Calu3 (cell line): ENCODE data around the gene DLGAP1. TPM values are rescaled to one million over a fixed set of nuclear protein-coding genes. Genes with fewer than 3 reads are reported as not detected.

Source experiments
- BruUV-seq: library from RNA; stranded (reverse); fragments of 400-500 nt; replicated peaks from 2 replicates; lab custom pipeline; 2021; lab: Mats Ljungman, UMichigan
- CTCF ChIA-PET: fragments of 300-600 bp; sonication (Branson Sonifier 250); formaldehyde crosslinking; loops from one replicate; lab custom pipeline; 2022; ENCODE audit warnings: antibody characterized with exemption; lab: Charles Lee
- DNase-seq: peaks from one replicate; pipeline ENCODE4 v3.0.0; 2022
- H3K27ac Mint-ChIP-seq: one replicate; pipeline ENCODE4 v1.8.0; 2022; ENCODE audit warnings: mixed read lengths; ENCODE audit not compliant: unreplicated experiment
- H3K27me3 Mint-ChIP-seq: one replicate; pipeline ENCODE4 v1.8.0; 2022; ENCODE audit warnings: mixed read lengths; ENCODE audit not compliant: unreplicated experiment
- H3K36me3 Mint-ChIP-seq: one replicate; pipeline ENCODE4 v1.8.0; 2022; ENCODE audit warnings: mild to moderate bottlenecking, moderate library complexity, mixed read lengths; ENCODE audit not compliant: insufficient read depth, unreplicated experiment
- H3K4me1 Mint-ChIP-seq: one replicate; pipeline ENCODE4 v1.8.0; 2022; ENCODE audit warnings: mild to moderate bottlenecking, low read depth, mixed read lengths; ENCODE audit not compliant: unreplicated experiment
- H3K4me3 Mint-ChIP-seq: one replicate; pipeline ENCODE4 v1.8.0; 2022; ENCODE audit warnings: mild to moderate bottlenecking, low read depth, moderate library complexity, mixed read lengths; ENCODE audit not compliant: unreplicated experiment
- H3K9me3 Mint-ChIP-seq: one replicate; pipeline ENCODE4 v1.8.0; 2022; ENCODE audit warnings: low read depth, mixed read lengths; ENCODE audit not compliant: unreplicated experiment
- intact Hi-C: fragments of 100-400 bp; cut with micrococcal nuclease; formaldehyde crosslinking; loops from one replicate; pipeline ENCODE4 v1.10.0; 2022; ENCODE audit not compliant: unreplicated experiment
- total RNA-seq: library from RNA; stranded (reverse); gene quantifications from 2 replicates; pipeline ENCODE4 v1.2.3, GENCODE V29; 2022
- TF ChIP-seq, protein P1 (sequence below): fragments of 200-600 bp; IDR thresholded peaks from one replicate; pipeline ENCODE4 v1.8.0; 2022; ENCODE audit warnings: antibody characterized with exemption; ENCODE audit not compliant: unreplicated experiment

Gene DLGAP1
- total RNA-seq, 1 experiment from 2014 or later = 9.0 TPM

DNA sequence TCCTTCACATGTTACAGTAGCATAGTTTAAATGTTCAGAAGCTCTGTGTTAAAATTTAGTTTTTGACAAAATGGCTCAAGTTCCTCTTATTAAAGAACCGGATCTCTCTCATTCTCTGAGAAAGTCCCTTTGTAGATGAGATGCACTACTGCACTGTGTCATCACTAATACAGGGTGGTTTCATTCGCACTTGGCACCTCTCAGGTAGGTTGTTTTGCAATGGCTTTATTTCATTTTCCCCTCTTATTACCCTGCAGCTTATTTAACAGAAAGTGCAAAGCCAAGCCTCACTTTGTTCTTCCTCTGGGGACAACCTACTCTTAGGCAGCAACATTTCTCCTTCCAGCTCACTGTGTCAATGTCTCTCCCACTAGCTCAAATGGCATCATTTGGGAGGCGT lies 185.1 kb downstream of the DLGAP1 start:
- intact Hi-C loops = no loop called here
- no peak overlapping the region for H3K4me3 Mint-ChIP-seq
- H3K4me1 Mint-ChIP-seq = no peaks in the 10 kb centered on the region
- CTCF ChIA-PET = no interaction called here
- BruUV-seq = no TSS peak
- no peaks in the 10 kb centered on the region for H3K36me3 Mint-ChIP-seq
- TF ChIP-seq, protein P1, sequence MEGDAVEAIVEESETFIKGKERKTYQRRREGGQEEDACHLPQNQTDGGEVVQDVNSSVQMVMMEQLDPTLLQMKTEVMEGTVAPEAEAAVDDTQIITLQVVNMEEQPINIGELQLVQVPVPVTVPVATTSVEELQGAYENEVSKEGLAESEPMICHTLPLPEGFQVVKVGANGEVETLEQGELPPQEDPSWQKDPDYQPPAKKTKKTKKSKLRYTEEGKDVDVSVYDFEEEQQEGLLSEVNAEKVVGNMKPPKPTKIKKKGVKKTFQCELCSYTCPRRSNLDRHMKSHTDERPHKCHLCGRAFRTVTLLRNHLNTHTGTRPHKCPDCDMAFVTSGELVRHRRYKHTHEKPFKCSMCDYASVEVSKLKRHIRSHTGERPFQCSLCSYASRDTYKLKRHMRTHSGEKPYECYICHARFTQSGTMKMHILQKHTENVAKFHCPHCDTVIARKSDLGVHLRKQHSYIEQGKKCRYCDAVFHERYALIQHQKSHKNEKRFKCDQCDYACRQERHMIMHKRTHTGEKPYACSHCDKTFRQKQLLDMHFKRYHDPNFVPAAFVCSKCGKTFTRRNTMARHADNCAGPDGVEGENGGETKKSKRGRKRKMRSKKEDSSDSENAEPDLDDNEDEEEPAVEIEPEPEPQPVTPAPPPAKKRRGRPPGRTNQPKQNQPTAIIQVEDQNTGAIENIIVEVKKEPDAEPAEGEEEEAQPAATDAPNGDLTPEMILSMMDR = no peak
- no peak overlapping the region for H3K27ac Mint-ChIP-seq
- DNase-seq = no peak
- H3K9me3 Mint-ChIP-seq = no peaks in the 10 kb centered on the region
- H3K27me3 Mint-ChIP-seq = peaks cover 12% of the 10 kb centered on the region

DNA sequence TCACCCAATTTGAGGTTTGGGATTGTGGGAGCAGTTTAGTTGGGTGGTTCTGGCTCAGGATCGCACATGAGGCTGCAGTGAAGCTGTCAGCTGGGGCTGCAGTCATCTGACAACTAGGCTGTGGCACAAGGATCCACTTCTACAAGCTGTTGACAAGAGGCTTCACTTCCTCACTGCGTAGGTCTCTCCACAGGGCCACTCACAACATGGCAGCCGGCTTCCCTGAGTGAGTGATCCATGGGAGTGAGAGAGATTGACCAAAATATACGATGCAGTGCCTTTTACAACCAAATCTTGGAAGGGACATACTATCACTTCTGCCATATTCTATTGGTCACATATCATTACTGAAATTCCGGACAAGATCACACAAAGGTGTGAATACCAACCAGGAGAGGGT lies 187.5 kb downstream of the DLGAP1 start:
- H3K36me3 Mint-ChIP-seq = no peaks in the 10 kb centered on the region
- CTCF ChIA-PET = no interaction called here
- BruUV-seq = no TSS peak
- H3K27me3 Mint-ChIP-seq = peaks cover 15% of the 10 kb centered on the region
- H3K27ac Mint-ChIP-seq = no peak overlapping the region
- no peaks in the 10 kb centered on the region for H3K9me3 Mint-ChIP-seq
- H3K4me1 Mint-ChIP-seq = peaks cover 10% of the 10 kb centered on the region
- intact Hi-C loops = no loop called here
- H3K4me3 Mint-ChIP-seq = no peak overlapping the region
- TF ChIP-seq, protein P1 = no peak
- DNase-seq = no peak

DNA sequence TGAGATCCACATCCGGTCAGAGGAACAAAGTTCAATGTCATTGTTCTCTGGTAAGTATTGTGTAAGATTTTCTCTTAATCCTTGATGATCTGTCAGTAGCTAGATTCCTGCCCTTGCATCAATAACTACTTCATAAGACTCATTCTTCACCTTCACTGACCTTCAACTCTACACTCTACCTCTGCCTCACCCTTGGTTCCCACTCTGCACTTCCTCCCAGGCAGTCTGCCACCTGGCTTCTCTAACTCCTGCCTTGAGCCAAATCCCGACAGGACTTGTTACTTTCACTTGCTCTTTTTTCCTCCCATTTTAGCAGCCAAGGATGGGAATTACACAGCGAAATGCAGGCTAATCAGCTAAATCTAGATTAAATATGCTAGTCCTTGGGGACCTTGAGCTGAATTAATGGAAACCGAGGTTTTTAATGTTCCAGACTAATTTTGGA lies 190.7 kb downstream of the DLGAP1 start:
- H3K36me3 Mint-ChIP-seq = no peaks in the 10 kb centered on the region
- H3K9me3 Mint-ChIP-seq = no peaks in the 10 kb centered on the region
- DNase-seq = no peak
- BruUV-seq = no TSS peak
- no peak overlapping the region for H3K27ac Mint-ChIP-seq
- no peak overlapping the region for H3K4me3 Mint-ChIP-seq
- CTCF ChIA-PET = no interaction called here
- peaks cover 10% of the 10 kb centered on the region for H3K4me1 Mint-ChIP-seq
- H3K27me3 Mint-ChIP-seq = peaks cover 15% of the 10 kb centered on the region
- TF ChIP-seq, protein P1 = no peak
- intact Hi-C loops = no loop called here

DNA sequence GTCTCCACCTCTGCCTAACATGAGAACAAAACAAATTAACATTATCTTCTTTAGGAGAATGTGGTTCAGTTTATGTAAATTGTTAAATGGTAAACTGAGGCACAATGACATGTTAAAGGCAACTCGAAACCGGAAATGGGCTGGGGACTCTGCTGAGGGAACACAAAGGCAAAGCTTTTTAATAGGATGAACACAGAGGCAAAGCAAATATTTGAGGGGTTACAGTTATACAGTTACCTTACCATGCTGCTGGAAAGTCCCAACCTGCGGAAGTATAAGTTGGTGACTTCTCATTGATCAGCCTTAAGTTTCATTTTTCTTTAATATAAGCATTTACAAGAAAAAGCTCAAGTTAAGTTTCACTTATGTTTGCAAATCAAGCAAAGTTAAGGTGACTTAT lies 195.0 kb downstream of the DLGAP1 start:
- intact Hi-C loops = no loop called here
- H3K4me1 Mint-ChIP-seq = peaks cover 10% of the 10 kb centered on the region
- TF ChIP-seq, protein P1 = no peak
- BruUV-seq = no TSS peak
- H3K27ac Mint-ChIP-seq = no peak overlapping the region
- DNase-seq = no peak
- H3K9me3 Mint-ChIP-seq = no peaks in the 10 kb centered on the region
- peaks cover 3% of the 10 kb centered on the region for H3K27me3 Mint-ChIP-seq
- CTCF ChIA-PET = no interaction called here
- H3K36me3 Mint-ChIP-seq = no peaks in the 10 kb centered on the region
- H3K4me3 Mint-ChIP-seq = no peak overlapping the region
